OCI-M2 (cell line): ENCODE data around the gene LRFN3.
"Not testable (repeated sequence)": the region's sequence is repeated elsewhere in the genome, so short reads cannot be mapped to it uniquely, and the experiment has no call there.

Experiments used
- DNase-seq: peaks from one replicate; lab custom pipeline; 2025; ENCODE audit not compliant: unreplicated experiment; lab: John Stamatoyannopoulos, UW

Gene LRFN3

GRCh38 chr19:35904311-35905068, 31.7 kb upstream of the LRFN3 start:
- no peak for DNase-seq

- no peak for DNase-seq
Measured at GRCh38 chr19:35905178-35905727, 30.9 kb upstream of the LRFN3 start.

- no peak for DNase-seq
Measured at GRCh38 chr19:35907377-35907745, 28.8 kb upstream of the LRFN3 start.

GRCh38 chr19:35908010-35908441, 28.1 kb upstream of the LRFN3 start, which contains the start of gene TYROBP:
TSS of gene TYROBP (minus strand) at chr19:35908295. CDS start at chr19:35908228, 67 bp downstream.
- no peak for DNase-seq

- DNase-seq: peak; percentile 98
Measured at GRCh38 chr19:35908973-35909683, 27.0 kb upstream of the LRFN3 start.

GRCh38 chr19:35909684-35910035, 26.5 kb upstream of the LRFN3 start:
- no peak for DNase-seq

- not testable (repeated sequence) for DNase-seq
Measured at GRCh38 chr19:35910355-35910754, 25.8 kb upstream of the LRFN3 start.

- no peak for DNase-seq
Measured at GRCh38 chr19:35911173-35911572, 25.0 kb upstream of the LRFN3 start.

- DNase-seq: no peak
Measured at GRCh38 chr19:35911790-35912189, 24.4 kb upstream of the LRFN3 start.

GRCh38 chr19:35913589-35913988, 22.6 kb upstream of the LRFN3 start:
- no peak for DNase-seq

- no peak for DNase-seq
Measured at GRCh38 chr19:35915443-35915842, 20.7 kb upstream of the LRFN3 start.

- no peak for DNase-seq
Measured at GRCh38 chr19:35919306-35919705, 16.9 kb upstream of the LRFN3 start.

GRCh38 chr19:35921012-35921411, 15.2 kb upstream of the LRFN3 start:
- DNase-seq: no peak

GRCh38 chr19:35925501-35925900, 10.7 kb upstream of the LRFN3 start:
- DNase-seq: no peak

- DNase-seq: no peak
Measured at GRCh38 chr19:35928507-35928906, 7.7 kb upstream of the LRFN3 start.

- no peak for DNase-seq
Measured at GRCh38 chr19:35929876-35930275, 6.3 kb upstream of the LRFN3 start.

GRCh38 chr19:35931161-35931873, 4.9 kb upstream of the LRFN3 start:
- DNase-seq: peak; percentile 100

- DNase-seq: no peak
Measured at GRCh38 chr19:35931874-35932202, 4.3 kb upstream of the LRFN3 start.

GRCh38 chr19:35932291-35932936, 3.8 kb upstream of the LRFN3 start:
- no peak for DNase-seq

GRCh38 chr19:35936738-35937268, 629 bp downstream of the LRFN3 start:
- DNase-seq: no peak
